Tibial nerve (tissue), 4 donors: ENCODE results near the gene PWWP2B.

ENCODE experiments used
- EP300 ChIP-seq, 2 donors: sonication (generic); formaldehyde crosslinking; IDR thresholded peaks; one replicate each; pipeline ENCODE4 v1.6.1; 2017; ENCODE audit warnings: antibody characterized with exemption in 2 of 2, mild to moderate bottlenecking in 1 of 2
- POLR2A ChIP-seq, 2 donors: fragments of 450-650 bp; IDR thresholded peaks; one replicate each; pipeline ENCODE4 v1.6.1; 2017; ENCODE audit warnings: antibody characterized with exemption in 2 of 2, mild to moderate bottlenecking in 2 of 2, moderate library complexity in 2 of 2
- TF ChIP-seq, protein P1 (sequence below), 5 experiments: fragments of 200-600 bp in 3 of 5; fragments of 450-650 bp in 2 of 5; sonication (generic) in 3 of 5; IDR thresholded peaks; one replicate each; pipeline ENCODE4 v1.5.1; 2016 to 2019; ENCODE audit warnings: antibody characterized with exemption in 5 of 5, mild to moderate bottlenecking in 3 of 5, moderate library complexity in 2 of 5

DNA sequence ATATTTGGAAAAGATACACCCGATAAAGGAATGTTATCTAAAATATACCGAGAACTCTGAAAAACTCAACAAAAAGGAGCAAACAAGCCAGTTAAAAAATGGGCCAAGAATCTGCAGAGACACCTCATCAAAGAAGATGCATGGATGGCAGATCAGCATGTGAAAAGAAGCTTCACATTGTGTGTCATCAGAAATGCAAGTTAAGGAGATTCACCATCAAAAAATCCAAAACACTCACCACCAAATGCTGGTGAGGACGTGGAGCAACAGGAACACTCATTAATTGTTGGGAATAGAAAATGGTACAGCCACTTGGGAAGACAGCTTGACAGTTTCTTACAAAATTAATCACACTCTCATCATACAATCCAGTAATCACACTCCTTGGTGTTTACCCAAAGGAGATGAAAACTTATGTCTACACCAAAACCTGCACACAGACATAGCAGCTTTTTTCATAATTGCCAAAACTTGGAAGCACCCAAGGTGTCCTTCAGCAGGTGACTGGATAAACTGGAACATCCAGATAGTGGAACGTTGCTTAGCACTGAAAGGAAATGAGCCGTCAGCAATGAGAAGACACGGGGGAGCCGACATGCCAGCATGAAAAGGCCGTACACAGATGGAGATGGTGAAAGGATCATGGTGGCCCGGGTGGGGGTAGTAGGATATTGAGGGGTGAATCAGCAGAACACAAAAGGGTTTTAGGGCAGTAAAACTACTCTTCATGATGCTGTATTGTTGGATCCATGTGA lies 27.9 kb upstream of the PWWP2B start:
- no peak for TF ChIP-seq POLR2A (IDR thresholded peaks at IDR 0.05)
- TF ChIP-seq, protein P1, sequence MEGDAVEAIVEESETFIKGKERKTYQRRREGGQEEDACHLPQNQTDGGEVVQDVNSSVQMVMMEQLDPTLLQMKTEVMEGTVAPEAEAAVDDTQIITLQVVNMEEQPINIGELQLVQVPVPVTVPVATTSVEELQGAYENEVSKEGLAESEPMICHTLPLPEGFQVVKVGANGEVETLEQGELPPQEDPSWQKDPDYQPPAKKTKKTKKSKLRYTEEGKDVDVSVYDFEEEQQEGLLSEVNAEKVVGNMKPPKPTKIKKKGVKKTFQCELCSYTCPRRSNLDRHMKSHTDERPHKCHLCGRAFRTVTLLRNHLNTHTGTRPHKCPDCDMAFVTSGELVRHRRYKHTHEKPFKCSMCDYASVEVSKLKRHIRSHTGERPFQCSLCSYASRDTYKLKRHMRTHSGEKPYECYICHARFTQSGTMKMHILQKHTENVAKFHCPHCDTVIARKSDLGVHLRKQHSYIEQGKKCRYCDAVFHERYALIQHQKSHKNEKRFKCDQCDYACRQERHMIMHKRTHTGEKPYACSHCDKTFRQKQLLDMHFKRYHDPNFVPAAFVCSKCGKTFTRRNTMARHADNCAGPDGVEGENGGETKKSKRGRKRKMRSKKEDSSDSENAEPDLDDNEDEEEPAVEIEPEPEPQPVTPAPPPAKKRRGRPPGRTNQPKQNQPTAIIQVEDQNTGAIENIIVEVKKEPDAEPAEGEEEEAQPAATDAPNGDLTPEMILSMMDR (IDR thresholded peaks at IDR 0.05), result no peak
- no peak for TF ChIP-seq EP300 (IDR thresholded peaks at IDR 0.05)
